ENCODE data around the gene TSPYL1. TPM values are rescaled to one million over a fixed set of nuclear protein-coding genes. Genes with fewer than 3 reads are reported as not detected.

TSPYL1 gene
- total RNA-seq, 1 donor = 83.4 TPM

- TF ChIP-seq, protein P1, sequence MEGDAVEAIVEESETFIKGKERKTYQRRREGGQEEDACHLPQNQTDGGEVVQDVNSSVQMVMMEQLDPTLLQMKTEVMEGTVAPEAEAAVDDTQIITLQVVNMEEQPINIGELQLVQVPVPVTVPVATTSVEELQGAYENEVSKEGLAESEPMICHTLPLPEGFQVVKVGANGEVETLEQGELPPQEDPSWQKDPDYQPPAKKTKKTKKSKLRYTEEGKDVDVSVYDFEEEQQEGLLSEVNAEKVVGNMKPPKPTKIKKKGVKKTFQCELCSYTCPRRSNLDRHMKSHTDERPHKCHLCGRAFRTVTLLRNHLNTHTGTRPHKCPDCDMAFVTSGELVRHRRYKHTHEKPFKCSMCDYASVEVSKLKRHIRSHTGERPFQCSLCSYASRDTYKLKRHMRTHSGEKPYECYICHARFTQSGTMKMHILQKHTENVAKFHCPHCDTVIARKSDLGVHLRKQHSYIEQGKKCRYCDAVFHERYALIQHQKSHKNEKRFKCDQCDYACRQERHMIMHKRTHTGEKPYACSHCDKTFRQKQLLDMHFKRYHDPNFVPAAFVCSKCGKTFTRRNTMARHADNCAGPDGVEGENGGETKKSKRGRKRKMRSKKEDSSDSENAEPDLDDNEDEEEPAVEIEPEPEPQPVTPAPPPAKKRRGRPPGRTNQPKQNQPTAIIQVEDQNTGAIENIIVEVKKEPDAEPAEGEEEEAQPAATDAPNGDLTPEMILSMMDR (IDR thresholded peaks at IDR 0.05; ENCODE audit: insufficient read depth, low read length) = no peak
- no peak for DNase-seq (ENCODE audit: low read depth)
- H3K4me3 ChIP-seq (ENCODE audit: low read depth, low read length) = no peak overlapping the region
Observed at GRCh38 chr6:116298273-116298672, 18.5 kb upstream of the TSPYL1 start.

DNA sequence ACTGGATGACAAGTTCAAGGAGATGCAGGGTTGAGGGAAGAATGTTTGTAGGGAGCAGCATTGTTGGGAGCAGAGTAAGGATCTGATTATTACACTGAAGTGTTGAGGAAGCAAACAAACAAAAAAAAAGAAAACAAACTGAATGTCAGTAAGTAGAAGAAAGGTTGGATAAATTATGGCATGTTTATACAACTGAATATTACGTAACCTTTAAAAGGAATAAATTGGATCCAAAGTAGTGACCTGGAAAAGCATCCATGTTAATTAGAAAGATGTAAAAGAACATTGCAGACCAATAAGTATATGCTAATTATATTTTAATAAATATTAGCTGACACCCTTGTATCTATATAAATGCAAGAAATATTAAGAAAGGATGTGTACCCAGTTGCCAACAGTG, 12.8 kb upstream of the TSPYL1 start:
- H3K4me3 ChIP-seq (ENCODE audit: low read depth, low read length) = no peak overlapping the region
- DNase-seq (ENCODE audit: low read depth) = no peak
- TF ChIP-seq, protein P1 (IDR thresholded peaks at IDR 0.05; ENCODE audit: insufficient read depth, low read length) = no peak

- peak; percentile 14 for DNase-seq (ENCODE audit: low read depth)
- TF ChIP-seq, protein P1 (IDR thresholded peaks at IDR 0.05; ENCODE audit: insufficient read depth, low read length) = no peak
Observed at GRCh38 chr6:116291701-116292396, 12.1 kb upstream of the TSPYL1 start.

DNA sequence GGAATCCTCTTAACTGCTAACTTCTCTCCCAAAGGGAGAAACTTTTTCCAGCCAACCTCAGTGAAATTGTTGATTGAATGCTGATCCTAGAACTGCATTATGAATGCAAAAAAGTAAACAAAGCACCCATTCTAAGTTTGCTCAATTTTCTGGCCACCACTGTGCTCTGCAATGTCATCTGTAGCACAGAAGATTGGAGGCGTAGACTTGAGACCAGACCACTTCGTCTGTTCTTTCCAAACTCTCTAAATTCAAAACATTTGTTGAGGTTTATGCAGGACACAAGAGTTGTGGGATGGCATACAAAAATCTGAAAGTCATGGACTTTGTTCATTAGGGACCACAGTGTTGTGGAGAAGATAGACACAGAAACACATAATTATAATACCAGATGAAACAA, 11.1 kb upstream of the TSPYL1 start:
- no peak for DNase-seq (ENCODE audit: low read depth)
- TF ChIP-seq, protein P1 (IDR thresholded peaks at IDR 0.05; ENCODE audit: insufficient read depth, low read length) = no peak
- H3K4me3 ChIP-seq (ENCODE audit: low read depth, low read length) = no peak overlapping the region

More at GRCh38 chr6:116291701-116292396, 12.1 kb upstream of the TSPYL1 start:
- H3K4me3 ChIP-seq (ENCODE audit: low read depth, low read length) = no peak overlapping the region

GRCh38 chr6:116289876-116290275, 10.1 kb upstream of the TSPYL1 start:
- no peak for DNase-seq (ENCODE audit: low read depth)
- TF ChIP-seq, protein P1 (IDR thresholded peaks at IDR 0.05; ENCODE audit: insufficient read depth, low read length) = no peak
- H3K4me3 ChIP-seq (ENCODE audit: low read depth, low read length) = no peak overlapping the region

DNA sequence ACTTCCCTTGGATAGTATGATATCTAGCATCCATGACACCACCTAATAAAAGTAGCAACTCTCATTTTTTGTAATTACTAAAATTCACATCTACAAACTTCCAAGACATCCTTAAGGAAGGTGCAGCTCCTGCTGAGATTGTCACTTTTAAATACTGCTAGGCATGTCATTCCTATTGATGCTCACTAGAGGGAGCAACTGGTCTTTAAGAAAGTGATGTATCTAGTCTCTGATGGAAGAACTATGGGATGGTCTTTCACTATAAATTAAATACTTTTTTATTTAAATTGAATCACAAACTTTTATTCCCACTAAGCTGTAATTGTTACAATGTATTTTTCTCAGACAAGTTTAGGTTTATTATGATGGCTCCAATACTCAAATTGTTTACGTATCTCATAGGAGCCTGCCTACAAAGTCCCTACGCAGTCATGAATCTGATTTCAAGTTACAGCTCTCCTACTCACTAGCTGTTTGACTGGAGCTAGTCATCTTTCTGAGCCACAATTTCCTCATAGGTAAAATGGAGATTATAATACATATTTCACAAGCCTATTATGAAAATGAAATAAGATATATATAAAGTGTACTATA, 8.1 kb upstream of the TSPYL1 start:
- no peak overlapping the region for H3K4me3 ChIP-seq (ENCODE audit: low read depth, low read length)
- TF ChIP-seq, protein P1 (IDR thresholded peaks at IDR 0.05; ENCODE audit: insufficient read depth, low read length) = peak; percentile 89
- DNase-seq (ENCODE audit: low read depth) = peak; percentile 78

Data from fibroblast of the aortic adventitia (primary cell).